ENCODE measurements around the gene HARBI1. TPM values are rescaled to one million over a fixed set of nuclear protein-coding genes. Genes with fewer than 3 reads are reported as not detected.

The HARBI1 gene
- polyA plus RNA-seq, 1 donor from 2014 or later, result 9.5 TPM

GRCh38 chr11:46661836-46662235, 44.8 kb upstream of the HARBI1 start:
- no peaks in the 10 kb centered on the region for H4K20me1 ChIP-seq (ENCODE audit: insufficient read depth)
- no peak overlapping the region for H3K4me3 ChIP-seq (ENCODE audit: low read length)
- no peaks in the 10 kb centered on the region for H3K36me3 ChIP-seq (ENCODE audit: insufficient read depth, low read length)
- no peak overlapping the region for H3K27ac ChIP-seq (ENCODE audit: low read length)
- no peak overlapping the region for H2AFZ ChIP-seq (ENCODE audit: low read depth, low read length)
- TF ChIP-seq POLR2AphosphoS5 (IDR thresholded peaks at IDR 0.05) (no peak), RAD21 (conservative IDR thresholded peaks at IDR 0.05) (no peak), TAF1 (IDR thresholded peaks at IDR 0.05; ENCODE audit: low read depth) (no peak), MXI1 (conservative IDR thresholded peaks at IDR 0.05; ENCODE audit: poor library complexity, severe bottlenecking) (no peak), EZH2 (IDR thresholded peaks at IDR 0.05; ENCODE audit: borderline replicate concordance, insufficient read depth, low read length, poor library complexity, severe bottlenecking) (no peak), CTCF (IDR thresholded peaks at IDR 0.05; ENCODE audit: poor library complexity, severe bottlenecking) (no peak), REST (IDR thresholded peaks at IDR 0.05; ENCODE audit: borderline replicate concordance) (no peak), SMC3 (conservative IDR thresholded peaks at IDR 0.05; ENCODE audit: poor library complexity) (no peak), EP300 (conservative IDR thresholded peaks at IDR 0.05; ENCODE audit: poor library complexity, severe bottlenecking) (no peak)
- H3F3A ChIP-seq (ENCODE audit: insufficient read depth, low read length, poor library complexity, severe bottlenecking), result no peaks in the 10 kb centered on the region
- no peaks in the 10 kb centered on the region for H3K9me3 ChIP-seq (ENCODE audit: low read length)
- no peak overlapping the region for H3K4me2 ChIP-seq (ENCODE audit: low read length)
- H3K9ac ChIP-seq (ENCODE audit: low read length), result no peak overlapping the region
- H3K27me3 ChIP-seq (ENCODE audit: insufficient read depth, low read depth, low read length), result no peaks in the 10 kb centered on the region
- no peaks in the 10 kb centered on the region for H3K9me2 ChIP-seq (ENCODE audit: insufficient read depth, low read length)
- H3K79me2 ChIP-seq (replicated peaks; ENCODE audit: insufficient read depth, low read length), result no peaks in the 10 kb centered on the region

- Histone ChIP-seq H3K27me3 (ENCODE audit: insufficient read depth, low read depth, low read length) (no peaks in the 10 kb centered on the region), H3K4me2 (ENCODE audit: low read length) (no peak overlapping the region), H3F3A (ENCODE audit: insufficient read depth, low read length, poor library complexity, severe bottlenecking) (no peaks in the 10 kb centered on the region), H2AFZ (ENCODE audit: low read depth, low read length) (no peak overlapping the region), H4K20me1 (ENCODE audit: insufficient read depth) (no peaks in the 10 kb centered on the region), H3K27ac (ENCODE audit: low read length) (no peak overlapping the region), H3K9me2 (ENCODE audit: insufficient read depth, low read length) (no peaks in the 10 kb centered on the region), H3K36me3 (ENCODE audit: insufficient read depth, low read length) (no peaks in the 10 kb centered on the region), H3K79me2 (replicated peaks; ENCODE audit: insufficient read depth, low read length) (no peaks in the 10 kb centered on the region), H3K9me3 (ENCODE audit: low read length) (no peaks in the 10 kb centered on the region), H3K4me3 (ENCODE audit: low read length) (no peak overlapping the region), H3K9ac (ENCODE audit: low read length) (no peak overlapping the region)
- no peak for TF ChIP-seq TAF1 (IDR thresholded peaks at IDR 0.05; ENCODE audit: low read depth)
- TF ChIP-seq EZH2 (IDR thresholded peaks at IDR 0.05; ENCODE audit: borderline replicate concordance, insufficient read depth, low read length, poor library complexity, severe bottlenecking), result no peak
- TF ChIP-seq REST (IDR thresholded peaks at IDR 0.05; ENCODE audit: borderline replicate concordance), result no peak
- TF ChIP-seq EP300 (conservative IDR thresholded peaks at IDR 0.05; ENCODE audit: poor library complexity, severe bottlenecking), result no peak
- no peak for TF ChIP-seq SMC3 (conservative IDR thresholded peaks at IDR 0.05; ENCODE audit: poor library complexity)
- TF ChIP-seq POLR2AphosphoS5 (IDR thresholded peaks at IDR 0.05), result no peak
- no peak for TF ChIP-seq RAD21 (conservative IDR thresholded peaks at IDR 0.05)
- no peak for TF ChIP-seq CTCF (IDR thresholded peaks at IDR 0.05; ENCODE audit: poor library complexity, severe bottlenecking)
- no peak for TF ChIP-seq MXI1 (conservative IDR thresholded peaks at IDR 0.05; ENCODE audit: poor library complexity, severe bottlenecking)
Observed at GRCh38 chr11:46659908-46660307, 42.9 kb upstream of the HARBI1 start.
